Measurements from ENCODE around the gene IL1RAPL2. TPM values are rescaled to one million over a fixed set of nuclear protein-coding genes. Genes with fewer than 3 reads are reported as not detected.
"Not testable (repeated sequence)": the region's sequence is repeated elsewhere in the genome, so short reads cannot be mapped to it uniquely, and the experiment has no call there.

IL1RAPL2 gene
- polyA plus RNA-seq, 2 donors = not detected

- Histone ChIP-seq H3K36me3 (ENCODE audit: control insufficient read depth in 2 of 2, insufficient read depth in 2 of 2, low read length in 1 of 2) (no peaks in the 10 kb centered on the region), H3K4me1 (ENCODE audit: control insufficient read depth in 2 of 2, insufficient read depth in 2 of 2, low read length in 1 of 2) (no peaks in the 10 kb centered on the region), H3K4me3 (ENCODE audit: low read depth in 1 of 2, low read length in 2 of 2) (no peak overlapping the region), H3K9me3 (ENCODE audit: control insufficient read depth in 2 of 2, insufficient read depth in 1 of 2, low read depth in 1 of 2, low read length in 1 of 2) (no peaks in the 10 kb centered on the region), H3K27me3 (ENCODE audit: control insufficient read depth in 1 of 2, insufficient read depth in 2 of 2, low read length in 2 of 2) (no peaks in the 10 kb centered on the region), H3K27ac (ENCODE audit: low read depth in 2 of 2, low read length in 1 of 2) (no peak overlapping the region)
- 64 to 72% methylated on average over 4 of the region's 4 CpGs for WGBS, 2 donors
Measured at GRCh38 chrX:105753411-105753810, 1187.4 kb downstream of the IL1RAPL2 start.

GRCh38 chrX:105754286-105754964, 1188.4 kb downstream of the IL1RAPL2 start:
- Histone ChIP-seq H3K4me1 (ENCODE audit: control insufficient read depth in 2 of 2, insufficient read depth in 2 of 2, low read length in 1 of 2) (no peaks in the 10 kb centered on the region), H3K27ac (ENCODE audit: low read depth in 2 of 2, low read length in 1 of 2) (no peak overlapping the region), H3K36me3 (ENCODE audit: control insufficient read depth in 2 of 2, insufficient read depth in 2 of 2, low read length in 1 of 2) (no peaks in the 10 kb centered on the region), H3K4me3 (ENCODE audit: low read depth in 1 of 2, low read length in 2 of 2) (no peak overlapping the region), H3K27me3 (ENCODE audit: control insufficient read depth in 1 of 2, insufficient read depth in 2 of 2, low read length in 2 of 2) (no peaks in the 10 kb centered on the region), H3K9me3 (ENCODE audit: control insufficient read depth in 2 of 2, insufficient read depth in 1 of 2, low read depth in 1 of 2, low read length in 1 of 2) (no peaks in the 10 kb centered on the region)
- 63% methylated on average over 2 of the region's 2 CpGs for WGBS, 2 donors

- no peaks in the 10 kb centered on the region for H3K9me3 ChIP-seq (ENCODE audit: control insufficient read depth in 2 of 2, insufficient read depth in 1 of 2, low read depth in 1 of 2, low read length in 1 of 2)
- WGBS, 2 donors = 6 to 24% methylated on average over 1 of the region's 1 CpG
- H3K4me1 ChIP-seq (ENCODE audit: control insufficient read depth in 2 of 2, insufficient read depth in 2 of 2, low read length in 1 of 2) = no peaks in the 10 kb centered on the region
- H3K4me3 ChIP-seq (ENCODE audit: low read depth in 1 of 2, low read length in 2 of 2) = no peak overlapping the region
- H3K27ac ChIP-seq (ENCODE audit: low read depth in 2 of 2, low read length in 1 of 2) = no peak overlapping the region
- no peaks in the 10 kb centered on the region for H3K27me3 ChIP-seq (ENCODE audit: control insufficient read depth in 1 of 2, insufficient read depth in 2 of 2, low read length in 2 of 2)
- no peaks in the 10 kb centered on the region for H3K36me3 ChIP-seq (ENCODE audit: control insufficient read depth in 2 of 2, insufficient read depth in 2 of 2, low read length in 1 of 2)
Measured at GRCh38 chrX:105755109-105755508, 1189.1 kb downstream of the IL1RAPL2 start.

GRCh38 chrX:105758754-105759153, 1192.8 kb downstream of the IL1RAPL2 start:
- Histone ChIP-seq H3K4me3 (ENCODE audit: low read depth in 1 of 2, low read length in 2 of 2) (no peak overlapping the region), H3K9me3 (ENCODE audit: control insufficient read depth in 2 of 2, insufficient read depth in 1 of 2, low read depth in 1 of 2, low read length in 1 of 2) (no peaks in the 10 kb centered on the region), H3K36me3 (ENCODE audit: control insufficient read depth in 2 of 2, insufficient read depth in 2 of 2, low read length in 1 of 2) (no peaks in the 10 kb centered on the region), H3K4me1 (ENCODE audit: control insufficient read depth in 2 of 2, insufficient read depth in 2 of 2, low read length in 1 of 2) (no peaks in the 10 kb centered on the region), H3K27me3 (ENCODE audit: control insufficient read depth in 1 of 2, insufficient read depth in 2 of 2, low read length in 2 of 2) (no peaks in the 10 kb centered on the region), H3K27ac (ENCODE audit: low read depth in 2 of 2, low read length in 1 of 2) (no peak overlapping the region)
- WGBS, 2 donors = 67 to 77% methylated on average over 1 of the region's 1 CpG

GRCh38 chrX:105759598-105759997, 1193.6 kb downstream of the IL1RAPL2 start:
- WGBS, 2 donors = 48 to 64% methylated on average over 2 of the region's 2 CpGs
- Histone ChIP-seq H3K27ac (ENCODE audit: low read depth in 2 of 2, low read length in 1 of 2) (no peak overlapping the region), H3K4me3 (ENCODE audit: low read depth in 1 of 2, low read length in 2 of 2) (no peak overlapping the region), H3K4me1 (ENCODE audit: control insufficient read depth in 2 of 2, insufficient read depth in 2 of 2, low read length in 1 of 2) (no peaks in the 10 kb centered on the region), H3K36me3 (ENCODE audit: control insufficient read depth in 2 of 2, insufficient read depth in 2 of 2, low read length in 1 of 2) (no peaks in the 10 kb centered on the region), H3K9me3 (ENCODE audit: control insufficient read depth in 2 of 2, insufficient read depth in 1 of 2, low read depth in 1 of 2, low read length in 1 of 2) (no peaks in the 10 kb centered on the region), H3K27me3 (ENCODE audit: control insufficient read depth in 1 of 2, insufficient read depth in 2 of 2, low read length in 2 of 2) (no peaks in the 10 kb centered on the region)

GRCh38 chrX:105765691-105766090, 1199.7 kb downstream of the IL1RAPL2 start:
- Histone ChIP-seq H3K27me3 (ENCODE audit: control insufficient read depth in 1 of 2, insufficient read depth in 2 of 2, low read length in 2 of 2) (peaks cover 0 to 2% of the 10 kb centered on the region in 2 donors), H3K36me3 (ENCODE audit: control insufficient read depth in 2 of 2, insufficient read depth in 2 of 2, low read length in 1 of 2) (no peaks in the 10 kb centered on the region), H3K4me1 (ENCODE audit: control insufficient read depth in 2 of 2, insufficient read depth in 2 of 2, low read length in 1 of 2) (no peaks in the 10 kb centered on the region), H3K27ac (ENCODE audit: low read depth in 2 of 2, low read length in 1 of 2) (no peak overlapping the region), H3K4me3 (ENCODE audit: low read depth in 1 of 2, low read length in 2 of 2) (no peak overlapping the region), H3K9me3 (ENCODE audit: control insufficient read depth in 2 of 2, insufficient read depth in 1 of 2, low read depth in 1 of 2, low read length in 1 of 2) (no peaks in the 10 kb centered on the region)
- 66 to 78% methylated on average over 1 of the region's 1 CpG for WGBS, 2 donors

GRCh38 chrX:105773801-105774200, 1207.8 kb downstream of the IL1RAPL2 start:
- Histone ChIP-seq H3K27ac (ENCODE audit: low read depth in 2 of 2, low read length in 1 of 2) (no peak overlapping the region), H3K4me1 (ENCODE audit: control insufficient read depth in 2 of 2, insufficient read depth in 2 of 2, low read length in 1 of 2) (no peaks in the 10 kb centered on the region), H3K4me3 (ENCODE audit: low read depth in 1 of 2, low read length in 2 of 2) (no peak overlapping the region), H3K27me3 (ENCODE audit: control insufficient read depth in 1 of 2, insufficient read depth in 2 of 2, low read length in 2 of 2) (no peaks in the 10 kb centered on the region), H3K9me3 (ENCODE audit: control insufficient read depth in 2 of 2, insufficient read depth in 1 of 2, low read depth in 1 of 2, low read length in 1 of 2) (no peaks in the 10 kb centered on the region), H3K36me3 (ENCODE audit: control insufficient read depth in 2 of 2, insufficient read depth in 2 of 2, low read length in 1 of 2) (no peaks in the 10 kb centered on the region)

GRCh38 chrX:105775679-105776078, 1209.7 kb downstream of the IL1RAPL2 start:
- Histone ChIP-seq H3K9me3 (ENCODE audit: control insufficient read depth in 2 of 2, insufficient read depth in 1 of 2, low read depth in 1 of 2, low read length in 1 of 2) (no peaks in the 10 kb centered on the region), H3K4me3 (ENCODE audit: low read depth in 1 of 2, low read length in 2 of 2) (no peak overlapping the region), H3K4me1 (ENCODE audit: control insufficient read depth in 2 of 2, insufficient read depth in 2 of 2, low read length in 1 of 2) (no peaks in the 10 kb centered on the region), H3K36me3 (ENCODE audit: control insufficient read depth in 2 of 2, insufficient read depth in 2 of 2, low read length in 1 of 2) (no peaks in the 10 kb centered on the region), H3K27ac (ENCODE audit: low read depth in 2 of 2, low read length in 1 of 2) (no peak overlapping the region), H3K27me3 (ENCODE audit: control insufficient read depth in 1 of 2, insufficient read depth in 2 of 2, low read length in 2 of 2) (peaks cover 0 to 1% of the 10 kb centered on the region in 2 donors)
- WGBS, 2 donors = 39 to 51% methylated on average over 3 of the region's 3 CpGs

- no peak overlapping the region for H3K4me3 ChIP-seq (ENCODE audit: low read depth in 1 of 2, low read length in 2 of 2)
- peaks cover 0 to 4% of the 10 kb centered on the region in 2 donors for H3K27me3 ChIP-seq (ENCODE audit: control insufficient read depth in 1 of 2, insufficient read depth in 2 of 2, low read length in 2 of 2)
- 52 to 60% methylated on average over 1 of the region's 1 CpG for WGBS, 2 donors
- no peaks in the 10 kb centered on the region for H3K4me1 ChIP-seq (ENCODE audit: control insufficient read depth in 2 of 2, insufficient read depth in 2 of 2, low read length in 1 of 2)
- H3K9me3 ChIP-seq (ENCODE audit: control insufficient read depth in 2 of 2, insufficient read depth in 1 of 2, low read depth in 1 of 2, low read length in 1 of 2) = no peaks in the 10 kb centered on the region
- H3K27ac ChIP-seq (ENCODE audit: low read depth in 2 of 2, low read length in 1 of 2) = no peak overlapping the region
- no peaks in the 10 kb centered on the region for H3K36me3 ChIP-seq (ENCODE audit: control insufficient read depth in 2 of 2, insufficient read depth in 2 of 2, low read length in 1 of 2)
Measured at GRCh38 chrX:105781804-105782203, 1215.8 kb downstream of the IL1RAPL2 start.

GRCh38 chrX:105796877-105797276, 1230.9 kb downstream of the IL1RAPL2 start:
- not testable (repeated sequence) for H3K27ac ChIP-seq (ENCODE audit: low read depth in 2 of 2, low read length in 1 of 2); H3K9me3 ChIP-seq (ENCODE audit: control insufficient read depth in 2 of 2, insufficient read depth in 1 of 2, low read depth in 1 of 2, low read length in 1 of 2); H3K4me1 ChIP-seq (ENCODE audit: control insufficient read depth in 2 of 2, insufficient read depth in 2 of 2, low read length in 1 of 2); H3K4me3 ChIP-seq (ENCODE audit: low read depth in 1 of 2, low read length in 2 of 2); H3K27me3 ChIP-seq (ENCODE audit: control insufficient read depth in 1 of 2, insufficient read depth in 2 of 2, low read length in 2 of 2); H3K36me3 ChIP-seq (ENCODE audit: control insufficient read depth in 2 of 2, insufficient read depth in 2 of 2, low read length in 1 of 2)
- 83 to 91% methylated on average over 26 of the region's 26 CpGs for WGBS, 2 donors

All from esophagus (tissue), 2 donors.